HG03139 (cell line): ENCODE data around the gene ASTN2.

ENCODE experiments used
- ATAC-seq: cut with Tn5 transposase; IDR thresholded peaks from one replicate; pipeline ENCODE4 v1.9.1; 2021; ENCODE audit not compliant: unreplicated experiment

Gene ASTN2

DNA sequence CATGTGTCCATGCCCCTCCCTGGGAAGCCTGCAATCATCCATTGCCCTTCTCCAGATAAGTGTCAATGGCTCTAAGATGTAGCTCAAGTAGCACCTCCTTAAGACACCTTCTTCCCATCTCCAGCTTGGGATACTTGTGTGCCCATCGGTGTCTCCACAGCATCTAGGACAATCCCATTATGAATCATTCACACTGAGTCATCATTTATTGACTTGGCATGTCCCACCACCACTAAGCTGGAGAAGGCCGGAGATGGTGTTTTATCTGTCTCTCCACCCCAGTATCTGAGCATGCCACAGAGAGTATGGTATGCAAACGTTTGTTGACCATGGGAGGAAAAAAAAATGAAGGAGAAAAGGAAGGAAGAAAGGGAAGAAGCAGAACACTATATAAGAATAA, 385.5 kb downstream of the ASTN2 start:
- ATAC-seq = no peak

DNA sequence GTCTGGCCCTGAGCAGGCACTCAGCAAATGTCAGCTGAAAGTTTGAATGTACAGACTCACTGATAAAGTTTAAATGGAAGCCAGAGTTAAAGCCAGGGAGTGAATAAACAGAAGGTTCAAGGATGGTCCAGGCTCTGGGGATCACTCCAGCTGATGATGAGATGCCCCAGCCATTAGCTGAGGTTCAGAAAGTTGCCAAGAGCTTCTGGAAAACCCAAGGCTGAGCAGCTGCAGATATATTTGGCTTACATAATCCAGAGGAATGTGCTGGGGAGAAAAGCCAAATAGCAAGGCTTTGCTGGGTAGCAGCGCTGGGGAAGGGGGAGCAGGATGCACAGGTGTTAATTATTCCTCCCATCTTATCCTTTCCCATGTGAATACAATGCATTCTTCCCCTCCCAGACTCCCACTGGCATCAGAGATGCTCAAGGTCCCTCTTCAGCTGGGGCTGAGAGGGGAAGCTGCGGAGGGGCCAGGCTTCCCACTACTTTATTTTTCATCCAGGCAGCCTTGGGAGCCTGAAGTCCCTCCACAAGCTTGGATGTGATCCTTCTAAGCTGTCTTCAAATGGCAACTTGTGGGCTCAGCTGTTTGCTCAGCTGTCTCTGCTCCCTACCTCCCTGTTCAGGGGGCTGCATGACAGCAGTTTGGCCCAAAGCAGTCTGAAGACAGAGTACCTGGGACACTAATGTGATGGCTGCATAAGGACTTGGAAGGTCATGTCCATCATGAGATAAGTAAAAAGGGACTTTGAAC, 386.6 kb downstream of the ASTN2 start:
- no peak for ATAC-seq

DNA sequence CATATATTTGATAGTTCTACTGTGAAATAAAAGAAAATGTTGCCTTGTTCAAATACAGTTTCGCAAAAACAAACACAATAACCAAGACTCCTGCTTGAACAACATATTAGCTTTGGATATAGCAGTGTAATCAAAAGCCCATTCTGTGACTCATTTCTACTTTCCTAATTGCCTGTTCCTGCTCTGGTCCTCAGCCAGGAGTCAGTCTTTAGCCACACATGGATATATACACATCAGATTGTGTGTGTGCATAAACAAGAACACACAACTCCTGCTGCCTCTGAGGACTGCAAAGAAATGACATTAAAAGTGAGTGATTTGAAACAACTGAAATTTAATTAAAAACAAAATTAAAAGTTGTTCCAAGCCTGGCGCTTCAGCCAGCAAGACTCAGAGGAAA, 393.0 kb downstream of the ASTN2 start:
- ATAC-seq = no peak

DNA sequence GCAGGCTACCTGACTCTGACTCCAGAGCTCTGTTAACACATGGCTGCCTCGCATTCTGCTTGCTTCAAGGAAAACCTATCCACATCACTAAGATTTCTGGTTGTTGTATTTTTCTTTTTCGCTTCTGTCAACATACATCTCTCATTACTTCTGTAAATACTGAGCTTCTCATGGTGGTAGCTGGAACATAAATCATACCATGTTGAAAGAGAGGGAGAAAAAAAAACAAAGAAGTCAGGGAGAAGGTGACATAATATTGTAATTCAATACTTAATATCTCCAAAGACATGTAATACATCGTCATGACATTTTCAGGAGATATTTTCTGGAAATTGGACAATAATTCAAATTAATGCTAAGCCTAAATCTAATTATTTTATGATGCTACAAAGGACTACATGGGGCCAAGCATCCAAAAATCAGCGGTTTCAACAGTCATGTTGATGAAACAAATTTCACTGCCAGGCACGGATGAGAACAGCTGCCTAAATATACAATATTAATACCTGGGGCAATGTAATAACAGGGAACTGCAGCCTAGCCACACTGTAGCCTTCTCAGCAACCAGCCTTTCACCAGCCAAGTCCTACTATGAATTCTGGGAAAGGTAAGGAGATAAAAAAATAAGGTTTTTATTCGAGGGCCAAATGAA, 395.8 kb downstream of the ASTN2 start:
- no peak for ATAC-seq

DNA sequence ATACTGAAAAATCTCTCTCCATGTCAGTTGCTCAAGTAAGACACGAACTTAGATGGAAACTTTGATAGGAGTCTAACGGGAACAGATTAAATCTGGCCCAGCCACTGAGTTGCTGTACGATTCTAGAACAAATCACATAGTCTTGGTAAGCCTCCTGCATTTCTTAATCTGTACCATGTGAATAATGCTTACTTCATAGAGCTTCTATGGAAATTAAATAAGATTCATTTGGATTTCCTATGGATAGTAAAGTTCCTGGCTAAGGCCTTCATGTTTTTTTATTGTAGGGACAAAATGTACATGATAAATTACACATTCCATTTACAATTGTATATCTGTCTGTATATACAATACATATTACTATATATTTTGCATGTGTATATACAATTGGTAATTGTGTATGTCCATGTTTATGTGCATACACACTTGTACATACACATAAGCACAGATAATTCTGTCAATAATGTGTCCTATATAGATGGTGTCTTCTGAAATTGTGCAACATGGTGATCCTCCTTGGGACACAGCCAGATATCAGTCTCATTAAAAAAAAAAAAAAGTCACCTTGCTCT, 397.4 kb downstream of the ASTN2 start:
- ATAC-seq = no peak

DNA sequence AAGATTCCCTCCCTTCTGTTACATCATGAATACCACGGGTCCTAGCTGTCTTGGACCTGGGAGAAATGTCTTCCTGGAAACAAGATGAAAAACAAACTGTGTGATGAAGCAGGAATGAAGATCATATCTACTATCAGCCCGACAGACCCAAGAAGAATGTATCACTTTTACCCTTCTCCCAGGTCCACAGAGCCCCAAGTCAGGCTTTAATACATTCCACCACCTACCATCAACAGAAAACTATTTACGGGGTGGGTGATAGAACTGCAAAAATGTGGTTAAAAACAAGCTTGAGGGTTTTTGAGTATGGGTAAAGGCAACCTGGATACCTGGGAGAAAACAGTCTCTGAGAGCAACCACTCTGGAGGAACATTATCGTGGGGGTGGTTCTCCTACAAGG, 400.8 kb downstream of the ASTN2 start:
- no peak for ATAC-seq

DNA sequence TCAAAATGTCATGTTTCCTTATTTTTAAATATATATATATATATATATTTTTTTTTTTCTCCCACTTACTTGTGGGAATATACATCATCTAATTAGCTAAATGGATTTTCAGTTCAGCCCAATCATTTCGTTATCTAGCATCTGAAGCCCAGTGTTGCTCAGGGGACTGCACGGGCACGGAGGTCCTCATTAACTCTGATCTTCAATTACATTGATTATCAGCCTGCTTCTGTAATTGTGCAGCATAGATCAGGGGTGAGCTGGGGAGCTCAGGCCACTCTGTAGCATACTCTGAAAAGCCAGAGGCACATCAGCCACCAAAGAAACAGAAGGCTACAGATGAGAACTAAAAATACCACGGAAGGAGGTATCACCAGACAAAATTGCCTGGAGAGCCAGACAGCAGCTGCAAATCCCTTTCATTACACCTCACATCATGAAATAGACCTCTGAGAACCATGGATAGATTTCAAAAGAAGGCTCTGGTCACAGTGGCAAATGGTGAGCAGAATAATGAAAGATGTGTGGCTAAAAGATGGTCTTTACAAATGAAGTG, 401.3 kb downstream of the ASTN2 start:
- no peak for ATAC-seq

DNA sequence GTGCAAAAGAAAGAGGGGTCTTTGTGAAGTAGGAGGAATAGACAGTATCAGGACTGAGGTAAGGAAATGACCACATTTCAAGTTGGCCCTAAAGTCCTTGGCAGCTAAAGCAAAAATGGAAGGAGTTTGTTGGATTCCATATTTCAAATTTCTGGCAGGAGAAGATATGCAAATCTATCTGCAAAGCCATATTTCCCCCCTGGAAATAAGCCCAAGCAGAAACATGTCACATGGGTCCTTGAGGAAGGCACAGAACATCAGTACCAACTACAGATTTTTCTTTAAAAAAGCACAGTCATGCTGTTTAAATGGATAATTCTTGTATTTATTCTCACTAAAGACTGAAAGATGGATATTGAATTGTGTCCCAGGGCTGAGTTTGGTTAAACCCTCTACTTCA, 404.8 kb downstream of the ASTN2 start:
- ATAC-seq = no peak

DNA sequence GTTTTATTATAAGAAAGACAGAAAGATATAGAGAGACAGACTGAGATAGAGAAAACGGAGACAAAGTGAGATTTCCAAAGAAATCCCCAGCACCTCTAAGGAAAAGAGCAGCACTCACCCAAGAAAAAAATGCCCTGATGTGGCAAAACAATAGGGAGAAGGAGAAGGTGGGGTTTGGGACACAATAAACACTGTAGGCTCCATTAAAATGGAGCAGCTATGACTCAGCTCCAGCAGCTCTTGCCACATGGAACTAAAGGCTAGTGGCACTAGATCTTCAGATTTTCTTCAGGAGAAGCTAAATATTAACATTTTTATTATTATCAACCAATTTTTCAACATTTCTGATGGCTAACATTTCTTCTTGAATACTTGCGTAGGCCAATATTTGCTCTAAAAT, 406.0 kb downstream of the ASTN2 start:
- no peak for ATAC-seq

DNA sequence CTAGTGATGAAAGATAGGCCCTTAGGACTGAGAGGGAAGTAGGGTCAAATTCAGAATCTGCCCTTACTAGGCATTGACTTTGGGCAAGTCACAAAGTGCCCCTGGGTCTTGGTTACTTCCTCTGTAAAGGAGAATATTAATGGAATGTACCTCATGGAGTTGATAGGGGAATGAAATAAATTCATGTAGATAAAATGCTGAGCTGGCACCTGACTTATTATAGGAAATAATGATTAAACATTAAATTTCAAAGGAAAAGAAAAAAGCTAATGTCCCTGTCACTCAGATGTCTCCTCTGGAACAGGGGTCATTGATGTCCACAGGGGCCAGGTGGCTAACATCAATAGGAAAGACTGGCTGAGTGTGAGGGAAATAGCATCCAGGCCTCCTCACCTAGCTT, 406.4 kb downstream of the ASTN2 start:
- no peak for ATAC-seq

DNA sequence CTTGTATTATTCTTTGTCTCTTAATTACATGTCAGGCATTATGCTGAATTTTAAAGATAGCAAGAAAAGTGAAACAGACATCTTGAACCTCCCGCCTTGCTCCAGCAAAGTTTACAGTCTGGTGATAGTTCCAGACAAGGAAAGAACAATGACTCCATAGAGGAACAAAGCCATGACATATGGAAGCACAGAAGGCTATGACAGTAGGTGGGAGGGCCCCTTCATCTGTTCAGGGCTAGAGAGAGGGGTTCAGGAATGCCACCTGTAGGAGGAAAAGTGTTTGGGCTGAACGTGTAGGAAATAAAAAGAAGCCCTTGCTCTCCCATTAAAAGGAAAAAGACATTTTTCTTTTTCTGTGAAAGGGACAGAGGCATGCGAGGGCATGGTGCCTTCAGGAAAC, 412.2 kb downstream of the ASTN2 start:
- ATAC-seq = no peak

DNA sequence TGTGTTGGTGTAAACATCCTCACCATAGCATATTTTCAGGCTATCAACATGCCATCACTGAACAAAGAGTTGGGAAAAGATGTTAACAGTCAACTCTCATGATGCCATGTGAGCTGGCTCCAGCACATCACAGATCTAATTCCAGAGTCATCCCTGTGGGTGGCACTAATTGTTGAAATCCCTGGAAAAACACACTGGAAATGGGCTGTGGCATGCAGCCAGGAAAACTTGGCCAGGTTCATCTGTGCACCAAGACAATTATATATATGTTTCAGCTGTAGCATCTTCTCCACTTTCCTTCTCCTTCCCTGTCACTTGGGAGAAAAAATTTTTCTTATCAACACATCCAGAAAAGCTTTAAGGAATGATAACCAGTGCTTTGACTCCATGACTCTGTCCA, 414.0 kb downstream of the ASTN2 start:
- ATAC-seq = no peak

DNA sequence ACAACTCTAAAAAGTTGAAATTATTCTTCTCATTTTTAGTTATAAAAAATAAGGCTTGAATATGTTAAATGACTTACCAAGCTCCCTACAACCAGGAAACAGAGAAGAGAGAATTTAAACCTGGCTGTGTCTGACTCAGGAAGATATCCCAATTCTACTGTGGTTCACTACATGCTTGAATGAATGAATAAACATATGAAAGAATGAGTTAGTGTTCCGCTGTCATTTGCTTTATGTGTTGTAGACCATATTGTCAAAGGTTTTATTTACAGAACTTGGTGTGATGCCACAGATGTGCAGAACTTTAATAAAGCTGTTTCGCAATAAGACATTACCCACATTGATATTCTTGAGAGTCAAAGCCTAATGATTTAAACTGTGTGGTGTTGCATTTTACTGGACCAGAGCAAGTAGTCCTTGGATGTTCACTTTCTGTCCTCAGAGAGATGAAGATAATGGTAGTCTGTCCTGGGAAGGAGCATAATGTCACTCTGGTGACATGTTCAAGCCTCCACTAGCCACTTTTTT, 414.6 kb downstream of the ASTN2 start:
- ATAC-seq = no peak

DNA sequence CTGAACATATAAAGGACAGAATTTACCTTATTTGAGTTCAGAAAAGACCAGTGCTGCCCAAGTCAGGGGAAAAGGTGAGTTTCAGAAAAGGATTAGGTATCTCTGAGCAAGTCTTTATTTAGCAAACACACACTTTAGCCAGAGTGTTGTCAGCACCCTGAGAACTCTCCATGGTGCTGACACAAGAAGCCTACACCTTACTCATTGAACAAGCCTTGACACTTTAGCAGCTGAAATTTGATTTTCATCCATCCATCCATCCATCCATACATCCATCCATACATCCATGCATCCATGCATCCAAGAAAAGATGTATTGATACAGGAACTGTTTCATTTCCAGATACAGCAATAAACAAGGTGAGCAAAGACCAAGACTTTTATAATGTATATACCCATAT, 416.6 kb downstream of the ASTN2 start:
- no peak for ATAC-seq

DNA sequence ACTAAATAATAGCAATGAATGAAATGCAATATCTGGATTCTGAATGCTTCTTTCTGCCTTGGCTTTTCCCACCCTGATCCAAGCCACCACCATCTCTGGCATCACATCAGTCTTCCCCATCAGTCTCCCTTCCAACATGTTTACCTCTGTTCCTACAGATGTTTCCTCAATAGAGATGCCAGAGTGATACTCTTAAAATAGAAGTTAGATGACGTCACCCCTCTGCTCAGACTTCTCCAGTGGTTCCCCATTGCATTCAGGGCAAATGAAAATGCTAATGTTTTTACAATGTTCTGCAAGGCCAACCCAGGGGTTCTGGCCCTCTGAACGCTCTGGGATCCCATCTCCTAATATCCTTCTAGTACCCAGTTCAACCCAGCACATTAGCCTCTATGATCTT, 422.0 kb downstream of the ASTN2 start:
- no peak for ATAC-seq

DNA sequence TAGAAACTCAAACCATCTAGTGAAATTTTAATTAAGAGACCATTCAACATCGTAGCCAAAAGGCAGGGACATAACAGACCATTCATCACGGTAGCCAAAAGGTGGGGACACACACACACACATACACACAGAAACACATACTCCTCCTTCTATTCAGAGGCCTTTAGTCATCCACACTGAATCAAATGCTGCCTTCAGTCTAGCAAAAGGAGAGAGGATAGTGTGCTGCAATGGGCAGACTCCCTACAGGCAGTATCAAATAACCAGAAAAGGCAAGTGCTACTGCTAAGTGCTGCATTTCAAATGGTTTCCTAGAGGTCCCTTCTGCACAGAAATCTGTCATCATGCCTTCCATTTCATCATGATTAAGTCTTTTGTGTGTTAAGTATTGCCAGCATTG, 423.8 kb downstream of the ASTN2 start:
- no peak for ATAC-seq

DNA sequence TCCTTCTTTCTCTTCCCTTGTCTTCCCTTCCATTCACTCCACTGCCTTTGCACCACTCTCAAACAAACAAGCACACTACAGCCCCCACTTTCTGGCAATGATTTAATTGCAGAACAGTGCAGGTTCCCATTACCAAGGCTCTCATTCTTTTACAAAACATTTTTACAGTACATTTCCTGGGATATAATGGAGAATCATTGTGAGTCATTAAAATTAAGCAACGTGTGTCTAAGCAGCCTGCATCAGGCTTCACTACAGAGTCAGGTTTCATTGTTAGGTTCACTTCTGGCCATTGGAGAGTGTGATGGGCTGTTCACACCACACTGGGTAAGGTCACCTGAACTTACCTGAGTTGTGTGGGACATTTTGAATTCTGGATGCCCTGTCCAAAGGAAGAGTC, 424.3 kb downstream of the ASTN2 start:
- ATAC-seq = no peak

DNA sequence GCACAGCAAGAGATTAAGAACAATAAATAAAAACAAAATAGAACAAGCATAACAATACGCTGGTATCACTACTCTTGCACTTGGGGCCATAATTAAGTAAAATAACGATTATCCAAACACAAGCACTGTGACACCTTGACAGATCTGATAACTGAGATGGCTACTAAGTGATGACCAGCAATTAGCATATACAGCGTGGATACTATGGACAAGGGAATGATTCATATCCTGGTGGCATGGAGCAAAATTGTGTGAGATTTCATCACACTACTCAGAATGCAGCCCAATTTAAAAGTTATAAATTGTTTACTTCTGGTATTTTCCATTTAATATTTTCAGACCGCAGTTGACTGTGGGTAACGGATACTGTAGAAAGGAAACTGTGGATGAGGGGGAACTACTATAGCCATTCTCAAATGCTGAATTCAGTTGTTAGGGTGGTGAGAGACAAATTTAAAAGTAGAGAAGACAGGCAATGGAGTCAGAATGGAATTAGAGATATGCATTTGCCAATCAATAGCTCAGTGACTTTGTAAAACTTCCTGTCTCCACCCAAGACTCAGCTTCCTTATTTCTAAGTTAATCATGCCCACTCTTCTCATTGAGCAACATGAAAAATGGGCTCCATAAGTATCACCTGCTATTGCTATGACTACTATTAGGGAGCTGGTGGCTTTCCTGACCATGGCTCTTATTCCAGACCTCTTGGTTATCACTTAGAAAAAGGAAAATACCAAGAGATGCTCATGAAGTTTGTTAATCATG, 427.0 kb downstream of the ASTN2 start:
- ATAC-seq = no peak

DNA sequence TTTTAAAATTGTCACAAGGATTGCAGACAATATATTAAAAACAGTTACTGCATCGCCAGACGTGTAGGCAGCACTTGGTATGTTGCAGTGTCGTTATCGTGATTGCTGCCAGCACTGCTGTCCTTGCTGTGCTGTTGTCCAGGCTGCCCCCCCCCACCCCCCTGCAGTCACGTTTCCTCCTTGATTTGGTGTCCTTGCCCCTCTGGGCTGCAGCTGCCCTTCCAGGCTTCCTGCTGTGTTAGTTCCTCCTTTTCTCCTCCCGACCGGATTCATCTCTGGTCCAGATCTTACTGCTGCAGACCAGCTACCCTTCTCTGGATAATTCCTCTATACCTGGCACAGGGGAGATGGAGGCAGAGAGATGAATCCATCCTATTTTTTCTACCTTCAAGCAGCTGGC, 428.8 kb downstream of the ASTN2 start:
- ATAC-seq = no peak

DNA sequence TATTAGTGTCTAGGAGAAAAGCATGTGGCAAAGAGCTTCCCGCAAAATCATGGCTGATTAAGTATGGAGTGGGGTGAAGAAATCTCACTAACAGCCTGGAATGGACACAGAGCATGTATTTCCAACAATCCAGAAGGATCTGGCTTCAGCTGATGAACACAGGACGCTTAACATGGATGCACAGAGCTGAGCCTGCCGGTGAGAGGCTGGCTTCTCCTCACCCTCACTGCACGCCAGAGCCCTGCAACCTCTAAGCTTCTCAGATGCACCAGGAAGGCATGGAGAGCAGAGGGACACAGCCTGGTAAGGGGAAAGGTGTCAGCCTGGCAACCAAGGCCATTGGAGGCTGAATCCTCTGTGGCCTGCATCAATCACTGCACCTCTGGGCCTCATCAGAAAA, 429.3 kb downstream of the ASTN2 start:
- ATAC-seq = no peak

DNA sequence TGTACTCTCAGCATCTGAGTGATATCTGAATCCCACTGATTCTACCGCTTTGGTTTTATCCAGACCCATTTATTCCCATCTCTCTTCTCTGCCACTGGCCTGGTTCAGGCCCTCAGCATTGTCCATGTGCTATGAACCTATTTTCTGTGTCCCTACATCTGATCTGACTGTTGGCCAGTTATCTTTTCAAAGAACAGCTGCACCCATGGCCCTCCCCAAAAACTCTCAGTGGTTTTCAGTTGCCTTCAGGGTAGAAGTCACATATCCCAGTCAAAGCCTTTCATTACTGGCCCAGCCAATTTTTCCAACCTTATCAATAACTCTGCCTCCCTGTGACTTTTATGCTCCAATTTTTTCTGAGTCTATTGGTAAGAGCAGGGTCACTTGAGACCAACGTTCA, 430.7 kb downstream of the ASTN2 start:
- no peak for ATAC-seq
